Measurements from ENCODE around the gene SRGAP2C.

The SRGAP2C gene

DNA sequence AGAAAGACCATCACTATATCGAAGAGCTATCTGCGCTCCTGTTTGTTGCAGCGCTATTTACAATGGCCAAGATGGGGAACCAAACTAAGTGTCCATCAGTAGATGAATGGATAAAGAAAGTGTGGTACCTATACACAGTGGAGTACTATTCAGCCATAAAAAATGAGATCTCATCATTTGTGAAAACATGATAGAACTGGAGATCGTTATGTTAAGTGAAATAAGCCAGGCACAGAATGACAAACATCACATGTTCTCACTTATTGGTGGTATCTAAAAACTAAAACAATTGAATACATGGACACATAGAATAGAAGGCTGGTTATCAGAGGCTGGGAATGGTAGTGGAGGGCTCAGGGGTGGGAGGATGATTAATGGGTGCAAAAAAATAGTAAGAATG is 256.2 kb downstream of the SRGAP2C start:
- DNase-seq = no peak
